NCI-H345 treated with DMSO at 0.1 percent for 48 hours (cell line): Measurements from ENCODE around the gene CDH23.

Experiments used
- DNase-seq: peaks from one replicate; lab custom pipeline; 2025; ENCODE audit not compliant: unreplicated experiment; lab: John Stamatoyannopoulos, UW

Gene CDH23

GRCh38 chr10:71713135-71714030 lies 316.7 kb downstream of the CDH23 start:
- no peak for DNase-seq

- DNase-seq, result no peak
Measured at GRCh38 chr10:71714031-71714410, 317.3 kb downstream of the CDH23 start.

- DNase-seq, result no peak
Measured at GRCh38 chr10:71714592-71714991, 317.9 kb downstream of the CDH23 start.

GRCh38 chr10:71715026-71715425 lies 318.3 kb downstream of the CDH23 start:
- no peak for DNase-seq

GRCh38 chr10:71715860-71716259 lies 319.1 kb downstream of the CDH23 start:
- DNase-seq, result no peak

- no peak for DNase-seq
Measured at GRCh38 chr10:71716426-71716825, 319.7 kb downstream of the CDH23 start.

- DNase-seq, result no peak
Measured at GRCh38 chr10:71717056-71717455, 320.3 kb downstream of the CDH23 start.

GRCh38 chr10:71717551-71717951 lies 320.8 kb downstream of the CDH23 start:
- no peak for DNase-seq

GRCh38 chr10:71718165-71718698 lies 321.5 kb downstream of the CDH23 start:
- no peak for DNase-seq

- no peak for DNase-seq
Measured at GRCh38 chr10:71719042-71719441, 322.3 kb downstream of the CDH23 start.

GRCh38 chr10:71719464-71720201 lies 322.9 kb downstream of the CDH23 start, which contains the start of gene C10orf105:
Gene C10orf105, minus strand, starts transcription at chr10:71719778. Its CDS starts 3,441 bp downstream, at chr10:71716337.
- no peak for DNase-seq

GRCh38 chr10:71720288-71720687 lies 323.6 kb downstream of the CDH23 start:
- DNase-seq, result no peak

- no peak for DNase-seq
Measured at GRCh38 chr10:71721313-71721712, 324.6 kb downstream of the CDH23 start.

GRCh38 chr10:71722849-71723248 lies 326.1 kb downstream of the CDH23 start:
- DNase-seq, result no peak

GRCh38 chr10:71723311-71723710 lies 326.6 kb downstream of the CDH23 start:
- no peak for DNase-seq

- no peak for DNase-seq
Measured at GRCh38 chr10:71724539-71724938, 327.8 kb downstream of the CDH23 start.

- no peak for DNase-seq
Measured at GRCh38 chr10:71725249-71725648, 328.5 kb downstream of the CDH23 start.

GRCh38 chr10:71725998-71726579 lies 329.4 kb downstream of the CDH23 start:
- DNase-seq, result no peak

GRCh38 chr10:71726580-71727104 lies 329.9 kb downstream of the CDH23 start:
- no peak for DNase-seq

GRCh38 chr10:71727105-71727737 lies 330.5 kb downstream of the CDH23 start:
- DNase-seq, result no peak
